B cell (primary cell): ENCODE results near the gene GPM6B. TPM values are rescaled to one million over a fixed set of nuclear protein-coding genes. Genes with fewer than 3 reads are reported as not detected.

Experiments
- ATAC-seq: fragments of 200-7000 bp; cut with Tn5 transposase; one replicate; pipeline ENCODE4 v1.10.0; 2021; ENCODE audit warnings: low read depth, mild to moderate bottlenecking, moderate number of reproducible peaks, moderate library complexity
- CTCF ChIA-PET: fragments of 350-600 bp; sonication (Branson Sonifier 250); formaldehyde crosslinking; loops from one replicate; lab custom pipeline; 2021; ENCODE audit warnings: antibody characterized with exemption, inconsistent platforms; lab: Charles Lee
- POLR2A ChIA-PET: fragments of 350-600 bp; sonication (Branson Sonifier 250); formaldehyde crosslinking; loops from one replicate; lab custom pipeline; 2021; ENCODE audit warnings: antibody characterized with exemption; lab: Charles Lee
- DNase-seq: peaks from one replicate; pipeline ENCODE4 v3.0.0; 2013
- H2AFZ ChIP-seq: 2 replicates; pipeline ENCODE4 v1.6.1; 2012; ENCODE audit warnings: mild to moderate bottlenecking, low read depth, low read length; ENCODE audit not compliant: insufficient read depth, poor library complexity, severe bottlenecking
- H3K27ac ChIP-seq, 2 donors: 1 replicate in 1 of 2; 2 replicates in 1 of 2; pipeline ENCODE4 v1.5.1; 2012 to 2013; ENCODE audit warnings: low read length in 2 of 2, mild to moderate bottlenecking in 2 of 2, moderate library complexity in 1 of 2
- H3K27me3 ChIP-seq, 4 experiments: fragments of 200-600 bp in 1 of 4; sonication (generic) in 1 of 4; replicated peaks in 1 of 4; 1 replicate in 2 of 4; 2 replicates in 2 of 4; pipeline versions ENCODE4 v1.6.1 to v1.7.0; 2013 to 2016; ENCODE audit warnings: low read length in 3 of 4, mild to moderate bottlenecking in 2 of 4, mixed read lengths in 1 of 4, moderate library complexity in 1 of 4; ENCODE audit not compliant: insufficient read depth in 4 of 4, control insufficient read depth in 3 of 4; ENCODE audit errors: control extremely low read depth in 1 of 4
- H3K36me3 ChIP-seq, 2 experiments: replicated peaks in 1 of 2; 1 replicate in 1 of 2; 2 replicates in 1 of 2; pipeline versions ENCODE4 v1.6.1 to v1.7.1; 2013; ENCODE audit warnings: low read length in 1 of 2; ENCODE audit not compliant: insufficient read depth in 2 of 2, control insufficient read depth in 1 of 2; ENCODE audit errors: control extremely low read depth in 1 of 2, extremely low read depth in 1 of 2
- H3K4me1 ChIP-seq, 2 donors: fragments of 200-600 bp in 1 of 2; sonication (generic) in 1 of 2; 1 replicate in 1 of 2; 2 replicates in 1 of 2; pipeline versions ENCODE4 v1.5.1 to v1.6.1; 2013 to 2017; ENCODE audit warnings: low read length in 2 of 2; ENCODE audit not compliant: control insufficient read depth in 2 of 2, insufficient read depth in 2 of 2
- H3K4me2 ChIP-seq: replicated peaks from 2 replicates; pipeline ENCODE3; 2012; ENCODE audit warnings: mild to moderate bottlenecking, low read depth, low read length; ENCODE audit not compliant: poor library complexity, severe bottlenecking
- H3K4me3 ChIP-seq, 5 experiments: fragments of 200-600 bp in 1 of 5; sonication (generic) in 1 of 5; 1 replicate in 3 of 5; 2 replicates in 2 of 5; pipeline versions ENCODE4 v1.5.1 to v1.7.0; 2011 to 2016; ENCODE audit warnings: low read length in 4 of 5, mild to moderate bottlenecking in 4 of 5, low read depth in 2 of 5, control low read depth in 1 of 5, moderate library complexity in 1 of 5; ENCODE audit not compliant: insufficient read depth in 1 of 5; ENCODE audit errors: control extremely low read depth in 1 of 5, extremely low read depth in 1 of 5
- H3K79me2 ChIP-seq: fragments of 200-600 bp; sonication (generic); one replicate; pipeline ENCODE4 v1.6.0; 2016; ENCODE audit warnings: low read length; ENCODE audit not compliant: control insufficient read depth, insufficient read depth
- H3K9ac ChIP-seq: fragments of 200-600 bp; sonication (generic); 2 replicates; pipeline ENCODE4 v1.6.1; 2017; ENCODE audit warnings: mild to moderate bottlenecking, low read length, moderate library complexity
- H3K9me3 ChIP-seq, 3 donors: one replicate each; pipeline versions ENCODE4 v1.6.1 to v1.7.1; 2013; ENCODE audit warnings: low read length in 2 of 3; ENCODE audit not compliant: control insufficient read depth in 2 of 3, insufficient read depth in 1 of 3; ENCODE audit errors: control extremely low read depth in 1 of 3
- H4K20me1 ChIP-seq: 2 replicates; pipeline ENCODE4 v1.6.0; 2012; ENCODE audit warnings: mild to moderate bottlenecking, low read length; ENCODE audit not compliant: insufficient read depth, control insufficient read depth, poor library complexity, severe bottlenecking
- H3K27ac Mint-ChIP-seq: one replicate; pipeline ENCODE4 v1.8.0; 2021; ENCODE audit warnings: mixed read lengths
- H3K27me3 Mint-ChIP-seq: one replicate; pipeline ENCODE4 v1.8.0; 2021; ENCODE audit warnings: mixed read lengths
- H3K4me1 Mint-ChIP-seq: one replicate; pipeline ENCODE4 v1.8.0; 2021; ENCODE audit warnings: mixed read lengths
- H3K4me3 Mint-ChIP-seq: one replicate; pipeline ENCODE4 v1.8.0; 2021; ENCODE audit warnings: mixed read lengths
- H3K9me3 Mint-ChIP-seq: one replicate; pipeline ENCODE4 v1.8.0; 2022; ENCODE audit warnings: mixed read lengths; ENCODE audit not compliant: insufficient read depth
- EZH2 ChIP-seq: IDR thresholded peaks from 2 replicates; pipeline ENCODE4 v1.6.1; 2012; ENCODE audit warnings: borderline replicate concordance, low read depth, mild to moderate bottlenecking, moderate library complexity, low read length; ENCODE audit not compliant: insufficient read depth, poor library complexity, severe bottlenecking
- WGBS: methylation state at CpG from one replicate; pipeline ENCODE4 v1.1.5; 2013; ENCODE audit warnings: missing lambda C conversion rate; ENCODE audit not compliant: insufficient coverage; 5-methylcytosine and 5-hydroxymethylcytosine counted together
- intact Hi-C: fragments of 100-400 bp; cut with micrococcal nuclease; formaldehyde crosslinking; loops from one replicate; pipeline ENCODE4 v1.10.0; 2022
- polyA plus RNA-seq: library from polyadenylated mRNA; depleted of rRNA; stranded (reverse); fragments of >200 nt; gene quantifications from 2 replicates; pipeline ENCODE4 v1.2.3, GENCODE V29; 2012
- total RNA-seq, 2 donors: library from RNA; stranded (reverse); fragments of 120-200 nt in 1 of 2; gene quantifications; 1 replicate in 1 of 2; 2 replicates in 1 of 2; pipeline versions ENCODE4 v1.2.3 to v1.2.4, GENCODE V29; 2013 to 2022
- TF ChIP-seq, protein P1 (sequence below): fragments of 200-600 bp; IDR thresholded peaks from one replicate; pipeline ENCODE4 v1.8.0; 2022; ENCODE audit warnings: antibody characterized with exemption, mild to moderate bottlenecking

GPM6B gene
- total and polyA plus RNA-seq, 2 donors (not counting 1 experiment from before 2014, with no cell fraction given): not detected

- intact Hi-C loops: no loop called here
- no peak overlapping the region for H3K27ac ChIP-seq
- WGBS: 78% methylated on average over 6 of the region's 7 CpGs
- no peaks in the 10 kb centered on the region for H4K20me1 ChIP-seq
- no peak overlapping the region for H2AFZ ChIP-seq
- H3K4me3 ChIP-seq: no peak overlapping the region
- Mint-ChIP-seq H3K27me3 (peaks cover 10% of the 10 kb centered on the region), H3K4me1 (peaks cover 9% of the 10 kb centered on the region), H3K9me3 (no peaks in the 10 kb centered on the region), H3K27ac (no peak overlapping the region), H3K4me3 (no peak overlapping the region)
- H3K4me2 ChIP-seq: no peak overlapping the region
- POLR2A ChIA-PET: no interaction called here
- H3K9ac ChIP-seq: no peak overlapping the region
- CTCF ChIA-PET: no interaction called here
- peaks cover 0 to 8% (median 0%) of the 10 kb centered on the region in 4 experiments for H3K27me3 ChIP-seq
- ATAC-seq (no peak), DNase-seq (no peak)
- TF ChIP-seq, protein P1, sequence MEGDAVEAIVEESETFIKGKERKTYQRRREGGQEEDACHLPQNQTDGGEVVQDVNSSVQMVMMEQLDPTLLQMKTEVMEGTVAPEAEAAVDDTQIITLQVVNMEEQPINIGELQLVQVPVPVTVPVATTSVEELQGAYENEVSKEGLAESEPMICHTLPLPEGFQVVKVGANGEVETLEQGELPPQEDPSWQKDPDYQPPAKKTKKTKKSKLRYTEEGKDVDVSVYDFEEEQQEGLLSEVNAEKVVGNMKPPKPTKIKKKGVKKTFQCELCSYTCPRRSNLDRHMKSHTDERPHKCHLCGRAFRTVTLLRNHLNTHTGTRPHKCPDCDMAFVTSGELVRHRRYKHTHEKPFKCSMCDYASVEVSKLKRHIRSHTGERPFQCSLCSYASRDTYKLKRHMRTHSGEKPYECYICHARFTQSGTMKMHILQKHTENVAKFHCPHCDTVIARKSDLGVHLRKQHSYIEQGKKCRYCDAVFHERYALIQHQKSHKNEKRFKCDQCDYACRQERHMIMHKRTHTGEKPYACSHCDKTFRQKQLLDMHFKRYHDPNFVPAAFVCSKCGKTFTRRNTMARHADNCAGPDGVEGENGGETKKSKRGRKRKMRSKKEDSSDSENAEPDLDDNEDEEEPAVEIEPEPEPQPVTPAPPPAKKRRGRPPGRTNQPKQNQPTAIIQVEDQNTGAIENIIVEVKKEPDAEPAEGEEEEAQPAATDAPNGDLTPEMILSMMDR: no peak
- TF ChIP-seq EZH2: no peak
- H3K36me3 ChIP-seq: no peaks in the 10 kb centered on the region
- H3K4me1 ChIP-seq: no peaks in the 10 kb centered on the region
- no peaks in the 10 kb centered on the region for H3K79me2 ChIP-seq
- H3K9me3 ChIP-seq: no peaks in the 10 kb centered on the region
These were observed 47.4 kb upstream of the GPM6B start for GRCh38 chrX:13864264-13864663.

DNA sequence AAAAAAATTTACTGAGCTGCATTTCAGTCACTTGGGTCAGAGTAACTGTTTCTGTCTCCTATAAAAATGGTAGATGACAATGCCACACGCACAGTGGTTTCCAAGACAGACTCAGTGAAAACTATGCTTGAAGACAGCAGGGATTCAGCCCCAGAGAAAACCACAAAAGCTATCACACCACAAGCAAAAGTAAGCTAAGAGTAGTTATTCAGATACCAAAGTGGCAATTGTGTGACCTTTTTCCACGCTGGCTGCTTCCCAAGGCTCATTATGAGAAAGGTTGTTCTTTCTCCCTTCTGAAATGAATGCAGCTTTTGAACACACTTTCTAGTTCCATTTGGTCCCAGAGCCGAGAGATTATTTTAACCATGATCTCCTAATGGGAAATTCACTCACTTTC is 46.4 kb upstream of the GPM6B start:
- Mint-ChIP-seq H3K27me3 (peaks cover 18% of the 10 kb centered on the region), H3K9me3 (no peaks in the 10 kb centered on the region), H3K4me3 (no peak overlapping the region), H3K27ac (no peak overlapping the region), H3K4me1 (peaks cover 8% of the 10 kb centered on the region)
- ChIA-PET CTCF (no interaction called here), POLR2A (no interaction called here)
- Histone ChIP-seq H3K4me2 (no peak overlapping the region), H3K9me3 (no peaks in the 10 kb centered on the region), H3K36me3 (no peaks in the 10 kb centered on the region), H3K27me3 (peaks cover 0 to 11% (median 0%) of the 10 kb centered on the region in 4 experiments), H3K9ac (no peak overlapping the region), H3K27ac (no peak overlapping the region), H3K4me3 (no peak overlapping the region), H2AFZ (no peak overlapping the region), H3K79me2 (no peaks in the 10 kb centered on the region), H3K4me1 (no peaks in the 10 kb centered on the region), H4K20me1 (no peaks in the 10 kb centered on the region)
- intact Hi-C loops: no loop called here
- TF ChIP-seq, protein P1: no peak
- no peak for TF ChIP-seq EZH2
- DNase-seq (no peak), ATAC-seq (no peak)
- WGBS: no CpG with 5 or more reads among the region's 3 CpGs
